Measurements from ENCODE around the gene FOXL2.

FOXL2 gene

GRCh38 chr3:138975351-138975750 is 28.4 kb upstream of the FOXL2 start:
- Histone ChIP-seq H3K9me2 (replicated peaks; ENCODE audit: insufficient read depth, low read length) (no peaks in the 10 kb centered on the region), H3K79me2 (ENCODE audit: insufficient read depth, low read length) (no peaks in the 10 kb centered on the region), H3K27ac (ENCODE audit: low read depth, low read length) (no peak overlapping the region), H2AFZ (ENCODE audit: low read depth, low read length, severe bottlenecking) (no peak overlapping the region), H4K20me1 (ENCODE audit: low read depth, low read length) (no peaks in the 10 kb centered on the region), H3K9ac (ENCODE audit: low read length) (no peak overlapping the region), H3K9me3 (ENCODE audit: insufficient read depth, low read length) (no peaks in the 10 kb centered on the region), H3K4me2 (ENCODE audit: low read depth, low read length, poor library complexity, severe bottlenecking) (no peak overlapping the region), H3K4me3 (ENCODE audit: insufficient read depth, low read length, poor library complexity, severe bottlenecking) (no peak overlapping the region), H3K36me3 (ENCODE audit: low read length) (no peaks in the 10 kb centered on the region), H3F3A (ENCODE audit: insufficient read depth) (no peaks in the 10 kb centered on the region), H3K27me3 (ENCODE audit: low read length) (no peaks in the 10 kb centered on the region)
- TF ChIP-seq CTCF (IDR thresholded peaks at IDR 0.05; ENCODE audit: insufficient read depth, low read length, poor library complexity, severe bottlenecking) = no peak
- no peak for TF ChIP-seq EZH2phosphoT487 (conservative IDR thresholded peaks at IDR 0.05; ENCODE audit: low read length)

- H3K79me2 ChIP-seq (ENCODE audit: insufficient read depth, low read length) = no peaks in the 10 kb centered on the region
- no peak overlapping the region for H3K4me2 ChIP-seq (ENCODE audit: low read depth, low read length, poor library complexity, severe bottlenecking)
- no peaks in the 10 kb centered on the region for H3K36me3 ChIP-seq (ENCODE audit: low read length)
- no peak overlapping the region for H3K9ac ChIP-seq (ENCODE audit: low read length)
- no peak overlapping the region for H3K4me3 ChIP-seq (ENCODE audit: insufficient read depth, low read length, poor library complexity, severe bottlenecking)
- no peaks in the 10 kb centered on the region for H3K9me2 ChIP-seq (replicated peaks; ENCODE audit: insufficient read depth, low read length)
- no peak overlapping the region for H2AFZ ChIP-seq (ENCODE audit: low read depth, low read length, severe bottlenecking)
- H4K20me1 ChIP-seq (ENCODE audit: low read depth, low read length) = no peaks in the 10 kb centered on the region
- H3K9me3 ChIP-seq (ENCODE audit: insufficient read depth, low read length) = no peaks in the 10 kb centered on the region
- H3K27me3 ChIP-seq (ENCODE audit: low read length) = no peaks in the 10 kb centered on the region
- H3K27ac ChIP-seq (ENCODE audit: low read depth, low read length) = no peak overlapping the region
- TF ChIP-seq EZH2phosphoT487 (conservative IDR thresholded peaks at IDR 0.05; ENCODE audit: low read length) = no peak
- TF ChIP-seq CTCF (IDR thresholded peaks at IDR 0.05; ENCODE audit: insufficient read depth, low read length, poor library complexity, severe bottlenecking) = no peak
- no peaks in the 10 kb centered on the region for H3F3A ChIP-seq (ENCODE audit: insufficient read depth)
Observed at GRCh38 chr3:138974462-138974861, 27.5 kb upstream of the FOXL2 start.

GRCh38 chr3:138972941-138973340 is 26.0 kb upstream of the FOXL2 start:
- H3K4me2 ChIP-seq (ENCODE audit: low read depth, low read length, poor library complexity, severe bottlenecking) = no peak overlapping the region
- no peak overlapping the region for H3K9ac ChIP-seq (ENCODE audit: low read length)
- no peaks in the 10 kb centered on the region for H3K79me2 ChIP-seq (ENCODE audit: insufficient read depth, low read length)
- H3K4me3 ChIP-seq (ENCODE audit: insufficient read depth, low read length, poor library complexity, severe bottlenecking) = no peak overlapping the region
- H3K9me3 ChIP-seq (ENCODE audit: insufficient read depth, low read length) = no peaks in the 10 kb centered on the region
- H3K27ac ChIP-seq (ENCODE audit: low read depth, low read length) = no peak overlapping the region
- no peak overlapping the region for H2AFZ ChIP-seq (ENCODE audit: low read depth, low read length, severe bottlenecking)
- no peaks in the 10 kb centered on the region for H3K27me3 ChIP-seq (ENCODE audit: low read length)
- no peaks in the 10 kb centered on the region for H3K9me2 ChIP-seq (replicated peaks; ENCODE audit: insufficient read depth, low read length)
- no peaks in the 10 kb centered on the region for H3K36me3 ChIP-seq (ENCODE audit: low read length)
- TF ChIP-seq EZH2phosphoT487 (conservative IDR thresholded peaks at IDR 0.05; ENCODE audit: low read length) (no peak), CTCF (IDR thresholded peaks at IDR 0.05; ENCODE audit: insufficient read depth, low read length, poor library complexity, severe bottlenecking) (no peak)
- no peaks in the 10 kb centered on the region for H4K20me1 ChIP-seq (ENCODE audit: low read depth, low read length)
- no peaks in the 10 kb centered on the region for H3F3A ChIP-seq (ENCODE audit: insufficient read depth)
